ENCODE data around the gene ALAS2.
"Not testable (repeated sequence)": the region's sequence is repeated elsewhere in the genome, so short reads cannot be mapped to it uniquely, and the experiment has no call there.

The ALAS2 gene, protein sequence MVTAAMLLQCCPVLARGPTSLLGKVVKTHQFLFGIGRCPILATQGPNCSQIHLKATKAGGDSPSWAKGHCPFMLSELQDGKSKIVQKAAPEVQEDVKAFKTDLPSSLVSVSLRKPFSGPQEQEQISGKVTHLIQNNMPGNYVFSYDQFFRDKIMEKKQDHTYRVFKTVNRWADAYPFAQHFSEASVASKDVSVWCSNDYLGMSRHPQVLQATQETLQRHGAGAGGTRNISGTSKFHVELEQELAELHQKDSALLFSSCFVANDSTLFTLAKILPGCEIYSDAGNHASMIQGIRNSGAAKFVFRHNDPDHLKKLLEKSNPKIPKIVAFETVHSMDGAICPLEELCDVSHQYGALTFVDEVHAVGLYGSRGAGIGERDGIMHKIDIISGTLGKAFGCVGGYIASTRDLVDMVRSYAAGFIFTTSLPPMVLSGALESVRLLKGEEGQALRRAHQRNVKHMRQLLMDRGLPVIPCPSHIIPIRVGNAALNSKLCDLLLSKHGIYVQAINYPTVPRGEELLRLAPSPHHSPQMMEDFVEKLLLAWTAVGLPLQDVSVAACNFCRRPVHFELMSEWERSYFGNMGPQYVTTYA

DNA sequence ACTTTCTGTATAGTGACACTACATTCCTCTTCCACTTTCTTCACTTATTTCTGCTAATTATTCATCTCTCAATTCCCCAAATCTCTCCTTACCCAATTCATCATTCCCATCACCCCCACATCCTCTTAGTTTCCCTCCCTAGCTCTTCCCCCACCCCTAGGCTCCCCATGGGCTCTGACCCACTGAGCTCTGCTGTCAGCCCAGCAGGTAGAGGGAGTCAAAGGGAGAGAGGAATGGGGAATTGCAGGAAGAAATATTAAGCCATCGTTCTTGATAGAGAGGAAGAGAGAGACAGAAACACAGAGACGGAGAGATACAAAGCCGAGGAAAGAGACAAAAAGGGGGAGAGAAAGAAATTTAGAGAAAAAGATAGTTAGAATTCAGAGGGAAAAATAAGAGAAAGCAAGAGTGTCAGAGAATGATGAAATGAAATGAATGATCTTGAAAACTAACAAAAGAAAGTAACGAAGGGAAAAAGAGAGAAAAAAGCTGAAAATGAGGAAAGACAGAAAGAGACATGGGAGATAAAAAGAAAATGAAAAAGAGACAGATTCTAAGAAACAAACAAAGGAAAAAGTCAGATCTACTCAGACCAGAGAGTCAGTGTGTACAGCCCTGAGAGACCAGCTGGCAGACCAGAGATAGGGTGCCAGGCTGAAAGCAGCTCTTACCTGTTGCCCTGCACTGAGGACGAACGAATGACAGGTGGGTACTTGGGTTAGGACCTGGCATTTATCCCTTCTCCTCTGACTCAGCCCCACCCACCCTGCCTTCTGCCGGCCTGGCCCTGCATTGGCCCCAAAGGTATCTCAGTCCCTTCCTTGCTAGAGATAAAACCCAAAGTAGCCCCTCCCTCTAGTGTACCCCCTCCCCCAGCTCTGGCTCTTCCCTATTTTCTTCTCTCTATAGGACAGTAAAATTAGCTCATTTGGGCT lies at the start of gene ALAS2:
ALAS2 (minus strand) TSS at position 707 of the 935 bp plus-strand sequence. CDS start 4,977 bp downstream, outside the sequence.
- DNase-seq (ENCODE audit: low spot score) = no peak

DNA sequence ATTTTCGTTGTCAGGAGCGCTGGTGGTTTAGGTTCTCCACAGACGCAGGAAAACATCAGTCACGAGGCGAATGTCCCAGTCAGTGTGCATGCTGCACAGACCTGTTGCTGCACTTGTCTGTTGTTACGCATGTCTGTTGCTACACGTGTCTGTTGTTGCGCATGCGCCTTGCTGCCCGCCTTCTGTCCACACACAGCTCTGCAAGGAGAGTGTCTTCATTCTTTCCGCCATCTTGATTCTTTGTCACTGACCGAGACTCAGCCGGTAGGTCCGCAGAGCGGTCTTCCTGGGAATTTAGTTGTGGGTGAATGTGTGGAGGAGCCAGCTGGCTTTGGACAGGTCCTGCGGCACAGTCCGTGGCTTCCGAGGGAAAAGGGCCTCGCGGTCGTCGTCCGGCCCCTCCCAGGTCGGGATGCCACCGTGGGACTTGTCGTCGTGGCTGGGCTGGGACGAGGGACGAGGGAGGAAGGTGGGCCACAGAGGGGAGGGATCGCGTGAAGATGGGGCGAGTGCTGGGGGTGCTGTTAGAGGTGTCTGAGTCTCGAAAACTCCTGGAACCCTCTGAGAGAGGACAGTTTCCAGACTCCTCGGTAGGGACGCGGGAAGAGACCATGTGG lies 44.2 kb upstream of the ALAS2 start, which contains the start of gene PAGE2B:
PAGE2B (plus strand) TSS at position 180 of the 617 bp plus-strand sequence. CDS start 1,012 bp downstream, outside the sequence.
- DNase-seq (ENCODE audit: low spot score) = no peak

DNA sequence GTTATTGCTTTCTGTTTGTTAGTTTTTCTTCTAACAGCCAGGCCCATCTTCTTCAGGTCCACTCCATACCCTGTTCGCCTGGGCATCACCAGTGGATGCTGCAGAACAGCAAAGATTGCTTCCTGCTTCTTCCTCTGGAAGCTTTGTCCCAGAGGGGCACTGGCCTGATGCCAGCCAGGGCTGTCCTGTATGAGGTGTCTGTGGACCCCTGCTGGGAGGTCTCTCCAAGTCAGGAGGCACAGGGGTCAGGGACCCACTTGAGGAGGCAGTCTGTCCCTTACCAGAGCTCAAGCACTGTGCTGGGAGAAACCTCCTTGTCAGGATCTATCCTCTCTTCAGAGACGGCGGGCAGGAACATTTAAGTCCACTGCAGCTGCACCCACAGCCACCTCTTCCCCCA lies 41.5 kb upstream of the ALAS2 start:
- no peak for DNase-seq (ENCODE audit: low spot score)

DNA sequence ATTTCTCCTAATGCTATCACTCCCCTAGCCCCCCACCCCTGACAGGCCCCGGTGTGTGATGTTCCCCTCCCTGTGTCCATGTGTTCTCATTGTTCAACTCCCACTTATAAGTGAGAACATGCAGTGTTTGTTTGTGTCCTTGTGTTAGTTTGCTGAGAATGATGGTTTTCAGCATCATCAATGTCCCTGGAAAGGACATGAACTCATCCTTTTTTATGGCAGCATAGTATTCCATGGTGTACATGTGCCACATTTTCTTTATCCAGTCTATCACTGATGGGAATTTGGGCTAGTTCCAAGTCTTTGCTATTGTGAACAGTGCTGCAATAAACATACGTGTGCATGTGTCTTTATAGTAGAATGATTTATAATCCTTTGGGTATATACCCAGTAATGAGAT lies 36.4 kb upstream of the ALAS2 start:
- not testable (repeated sequence) for DNase-seq (ENCODE audit: low spot score)

DNA sequence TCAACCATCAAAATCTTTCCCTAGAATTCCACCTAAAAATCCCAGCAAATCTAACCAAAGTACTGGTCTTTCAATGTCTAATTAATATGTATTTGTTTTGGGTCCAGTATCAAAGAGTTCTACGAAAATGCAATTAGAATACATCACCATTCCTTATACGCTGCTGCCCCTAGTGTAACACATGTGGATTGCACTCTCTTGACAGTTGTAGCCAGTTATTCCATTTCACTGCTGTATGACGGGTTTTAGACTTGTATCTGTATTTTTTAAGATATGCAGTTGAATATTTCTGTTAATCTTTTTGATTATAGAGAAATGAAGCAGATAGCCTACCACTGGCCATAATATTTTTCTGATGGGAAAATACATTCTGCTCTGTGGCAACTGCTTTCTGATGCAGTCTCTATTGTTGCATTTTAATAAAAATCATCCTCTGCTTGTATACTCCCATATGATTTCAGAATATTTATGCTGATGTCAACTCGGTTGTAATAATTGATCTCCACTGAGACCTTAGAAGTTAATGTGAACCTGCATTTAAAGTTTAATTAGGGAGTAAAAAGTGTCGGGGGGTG lies 27.0 kb upstream of the ALAS2 start:
- DNase-seq (ENCODE audit: low spot score) = peak; percentile 57

DNA sequence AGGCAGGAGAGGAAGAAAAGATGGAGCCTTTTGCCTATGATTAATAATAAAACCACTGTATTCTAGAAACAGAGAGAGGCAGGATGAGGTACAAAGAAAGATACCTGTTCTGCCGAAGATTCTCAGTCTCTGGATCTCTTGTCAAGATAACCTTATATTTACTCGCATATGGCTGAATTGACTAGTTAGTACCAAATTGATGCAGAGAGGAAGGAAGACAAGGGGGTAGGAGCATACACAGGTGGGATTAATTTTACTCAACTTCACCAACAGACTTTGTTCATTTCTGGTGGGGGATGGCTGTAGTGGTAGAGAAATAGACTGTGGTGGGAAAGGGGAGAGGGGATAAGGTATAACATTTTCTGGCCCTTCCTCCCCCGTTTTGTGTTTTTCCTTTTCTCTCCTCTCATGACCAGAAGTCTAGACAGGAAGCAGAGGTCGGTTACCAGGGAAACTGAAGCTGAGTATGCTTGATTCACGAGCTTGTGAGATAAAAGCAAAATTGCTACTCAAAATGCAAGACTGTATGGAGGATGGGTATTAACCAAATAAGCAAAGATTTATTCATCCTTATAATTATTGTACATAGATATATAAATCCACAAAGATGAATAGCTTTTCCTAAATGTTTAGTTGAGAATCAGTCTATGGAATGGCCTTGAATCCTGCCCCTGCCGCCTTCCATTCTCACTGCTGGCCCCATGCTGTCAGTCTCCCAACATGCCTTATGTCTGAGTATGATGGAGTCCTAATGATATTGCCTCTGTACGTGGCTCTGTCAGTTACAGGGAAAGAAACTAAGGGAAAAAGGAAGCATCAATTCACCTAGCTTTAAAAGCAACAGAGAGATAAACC lies 26.3 kb upstream of the ALAS2 start:
- peak; percentile 67 for DNase-seq (ENCODE audit: low spot score)

DNA sequence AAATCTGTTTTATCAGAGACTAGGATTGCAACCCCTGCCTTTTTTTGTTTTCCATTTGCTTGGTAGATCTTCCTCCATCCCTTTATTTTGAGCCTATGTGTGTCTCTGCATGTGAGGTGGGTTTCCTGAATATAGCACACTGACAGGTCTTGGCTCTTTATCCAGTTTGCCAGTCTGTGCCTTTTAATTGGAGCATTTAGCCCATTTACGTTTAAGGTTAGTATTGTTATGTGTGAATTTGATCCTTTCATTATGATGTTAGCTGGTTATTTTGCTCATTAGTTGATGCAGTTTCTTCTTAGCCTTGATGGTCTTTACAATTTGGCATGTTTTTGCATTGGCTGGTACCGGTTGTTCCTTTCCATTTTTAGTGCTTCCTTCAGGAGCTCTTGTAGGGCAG lies 19.8 kb upstream of the ALAS2 start:
- DNase-seq (ENCODE audit: low spot score) = not testable (repeated sequence)

DNA sequence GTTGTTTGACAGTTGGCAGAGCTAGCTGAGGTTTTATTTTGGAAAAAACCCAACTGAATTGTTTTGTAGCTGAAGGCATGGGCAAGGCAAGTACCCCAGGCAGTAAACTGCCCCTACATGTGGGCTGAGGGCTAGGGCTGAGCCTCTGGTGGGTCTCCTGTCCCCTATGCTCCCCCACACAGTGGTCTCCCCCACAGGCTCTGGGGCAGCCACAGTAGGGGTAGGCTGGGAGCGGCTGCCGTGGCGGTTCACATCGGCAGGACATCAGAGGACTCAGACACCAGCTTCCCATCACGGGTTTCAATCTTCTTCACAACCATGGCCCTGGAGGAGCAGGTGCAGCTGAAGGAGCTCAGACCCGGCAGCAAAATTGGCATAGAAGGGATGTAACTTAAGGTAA lies 10.7 kb upstream of the ALAS2 start:
- no peak for DNase-seq (ENCODE audit: low spot score)

DNA sequence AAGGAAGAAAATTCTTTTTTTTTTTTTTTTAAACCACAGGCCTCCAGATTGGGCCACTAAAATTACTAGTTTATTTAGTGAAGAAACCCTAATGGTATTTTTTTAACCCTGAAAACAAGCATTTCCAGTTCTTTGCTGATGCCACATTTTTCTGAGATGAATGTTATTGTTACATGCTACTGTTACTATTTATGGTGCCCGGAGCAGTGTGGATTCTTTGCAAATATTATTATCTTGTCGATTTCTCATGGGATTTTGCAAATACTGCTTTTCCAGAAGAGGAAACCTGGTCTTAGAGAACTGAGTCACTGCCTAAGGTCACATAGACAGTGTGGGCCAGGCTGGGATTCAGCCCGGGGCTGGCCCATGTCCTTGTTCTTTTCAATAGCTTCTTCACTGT lies 8.7 kb upstream of the ALAS2 start:
- DNase-seq (ENCODE audit: low spot score) = no peak

DNA sequence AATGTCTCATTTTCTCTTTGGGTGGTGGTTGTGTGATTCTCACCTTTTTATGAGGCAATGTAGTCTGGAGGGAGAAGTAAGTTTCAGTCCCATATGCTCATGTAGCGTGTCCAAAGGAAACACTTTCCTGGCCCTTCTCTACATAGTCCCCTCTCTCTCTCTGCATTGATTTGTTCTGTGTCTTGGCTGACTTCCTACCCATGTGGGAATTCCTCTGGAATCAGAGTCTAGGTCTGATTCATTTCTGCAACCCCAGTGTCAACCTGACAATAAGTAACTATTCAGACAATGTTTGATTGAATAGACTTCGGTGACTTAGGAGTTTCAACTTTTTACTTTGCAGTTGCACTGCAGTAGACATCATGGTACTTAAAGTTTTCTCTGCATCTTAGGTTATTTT lies 2.7 kb upstream of the ALAS2 start:
- no peak for DNase-seq (ENCODE audit: low spot score)

DNA sequence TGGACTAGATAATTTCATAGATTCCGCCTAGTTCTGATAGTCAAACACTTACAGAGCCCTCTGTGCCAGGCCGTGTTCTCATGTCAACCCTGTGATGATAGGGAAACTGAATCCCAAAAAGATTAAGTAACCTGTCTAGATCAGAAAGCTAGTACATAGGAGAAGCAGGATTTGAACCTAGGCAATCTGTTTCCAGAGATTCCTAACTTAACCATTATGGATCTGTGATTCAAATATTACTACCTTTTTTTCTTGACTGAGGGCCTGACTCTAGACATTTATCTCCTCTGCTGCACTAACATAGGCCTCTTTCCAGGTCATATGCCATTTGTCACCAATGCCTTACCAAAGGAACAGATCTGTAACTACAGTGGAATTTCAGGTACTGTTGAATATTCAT lies 1.5 kb downstream of the ALAS2 start:
- DNase-seq (ENCODE audit: low spot score) = no peak

DNA sequence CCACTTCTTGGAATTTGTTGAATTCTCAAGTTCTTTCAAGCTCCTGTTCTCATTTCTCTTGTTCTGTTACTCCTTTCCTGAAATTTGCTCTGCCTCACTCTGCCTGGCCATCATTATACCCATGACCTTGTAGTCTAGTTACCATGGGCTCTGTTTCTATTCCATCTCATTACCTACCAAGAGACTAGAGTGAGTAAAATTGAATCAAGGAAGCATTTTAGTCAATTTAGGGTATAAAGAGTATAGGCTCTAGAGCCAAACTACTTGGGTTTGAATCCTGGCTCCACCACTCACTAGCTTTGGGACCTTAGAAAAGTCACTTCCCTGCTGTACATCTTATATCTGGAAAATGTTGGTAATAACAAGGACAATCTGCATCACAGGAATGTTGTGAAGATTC lies 2.2 kb downstream of the ALAS2 start:
- DNase-seq (ENCODE audit: low spot score) = no peak

DNA sequence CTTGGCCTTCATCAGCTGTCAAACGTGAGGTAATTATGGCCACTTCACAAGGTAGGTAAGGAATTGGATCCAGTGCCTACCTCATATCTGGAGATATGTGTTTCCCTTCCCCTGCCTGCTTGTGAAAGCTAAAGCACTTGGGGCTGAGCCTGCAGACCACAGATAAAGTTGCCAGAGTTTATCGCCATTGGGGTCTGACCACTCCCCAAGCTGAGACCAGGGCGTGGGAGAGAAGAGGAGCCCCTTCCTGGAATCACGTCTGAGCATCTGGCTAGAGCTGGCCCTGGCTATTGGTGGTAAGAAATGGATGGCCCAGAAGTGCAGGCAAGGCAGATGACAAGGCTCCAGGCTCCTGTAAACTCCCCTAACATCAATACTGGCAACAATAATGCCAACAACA lies 2.7 kb downstream of the ALAS2 start:
- DNase-seq (ENCODE audit: low spot score) = no peak

DNA sequence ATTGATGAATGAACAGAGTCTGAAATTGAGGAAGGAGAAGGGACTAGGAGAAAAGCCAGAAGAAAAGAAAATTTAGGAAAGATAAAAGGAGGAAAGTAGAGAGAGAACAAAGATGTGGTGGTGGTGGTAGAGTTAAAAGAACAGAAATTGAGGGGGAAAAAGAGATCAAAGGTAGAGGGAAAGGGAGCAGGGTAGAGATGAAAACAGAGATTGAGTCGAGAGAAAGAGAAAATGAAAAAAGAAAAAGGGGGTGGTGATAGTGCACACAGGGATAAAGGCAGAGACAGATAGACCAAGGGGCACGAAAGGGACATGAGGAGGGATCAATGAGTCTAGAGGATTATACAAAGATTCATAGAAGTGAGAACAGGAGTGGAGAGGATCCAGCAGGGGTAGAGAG lies 3.9 kb downstream of the ALAS2 start:
- no peak for DNase-seq (ENCODE audit: low spot score)

DNA sequence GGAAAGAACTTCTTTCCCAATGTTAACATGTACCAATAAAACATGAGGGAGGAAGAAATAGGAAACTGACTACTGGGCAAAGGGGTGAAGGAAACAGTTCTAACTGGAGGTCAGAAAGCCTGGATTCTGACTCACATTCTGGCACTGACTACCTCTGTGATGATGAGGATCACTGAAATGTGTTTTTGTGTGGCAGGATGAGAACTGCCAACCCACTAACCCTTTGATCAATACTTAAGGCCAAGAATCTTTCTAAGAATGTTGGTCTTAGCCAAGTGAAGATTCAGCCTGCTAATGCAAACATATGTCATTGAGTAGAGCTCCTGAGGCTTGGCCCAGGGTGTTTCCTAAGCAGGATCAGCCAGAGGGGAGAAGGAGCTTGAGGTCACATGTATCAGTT lies 4.6 kb downstream of the ALAS2 start:
- DNase-seq (ENCODE audit: low spot score) = no peak

DNA sequence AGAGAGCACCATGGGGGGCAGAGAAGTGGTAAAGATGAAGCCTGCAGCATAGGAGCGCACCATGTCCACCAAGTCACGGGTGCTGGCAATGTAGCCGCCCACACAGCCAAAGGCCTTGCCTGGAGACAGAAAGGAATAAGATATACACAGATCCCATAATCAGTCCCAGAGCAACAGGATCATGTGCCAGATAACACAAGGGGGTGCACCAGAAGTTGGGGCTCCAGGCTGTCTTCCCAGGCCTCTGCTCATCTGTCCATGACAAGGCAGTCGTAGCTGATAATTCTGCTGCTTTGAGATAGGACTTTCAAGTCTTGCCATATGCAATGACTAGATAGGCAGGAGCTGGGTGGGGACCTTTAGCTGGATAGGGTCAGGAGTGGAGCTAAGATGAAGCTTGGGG lies 15.9 kb downstream of the ALAS2 start:
- no peak for DNase-seq (ENCODE audit: low spot score)

DNA sequence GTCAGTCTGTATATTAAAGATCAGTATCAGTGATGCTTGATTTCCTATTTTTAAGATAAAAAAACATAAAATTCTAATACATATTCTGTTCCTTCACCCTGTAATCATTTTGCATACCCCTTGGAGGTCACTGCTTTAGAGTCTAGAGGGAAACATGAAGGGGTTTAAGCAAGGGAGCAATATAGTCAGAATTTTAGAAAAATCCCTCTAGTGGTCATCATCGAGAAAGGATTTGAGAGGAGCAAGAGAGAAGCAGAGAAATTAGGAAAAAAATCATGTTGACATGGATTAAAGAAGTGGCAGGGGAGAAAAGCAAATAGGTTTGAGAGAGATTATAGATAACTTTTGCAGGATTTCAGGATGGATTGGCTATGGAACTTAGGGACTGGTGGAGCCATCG lies 19.5 kb downstream of the ALAS2 start:
- DNase-seq (ENCODE audit: low spot score) = no peak

DNA sequence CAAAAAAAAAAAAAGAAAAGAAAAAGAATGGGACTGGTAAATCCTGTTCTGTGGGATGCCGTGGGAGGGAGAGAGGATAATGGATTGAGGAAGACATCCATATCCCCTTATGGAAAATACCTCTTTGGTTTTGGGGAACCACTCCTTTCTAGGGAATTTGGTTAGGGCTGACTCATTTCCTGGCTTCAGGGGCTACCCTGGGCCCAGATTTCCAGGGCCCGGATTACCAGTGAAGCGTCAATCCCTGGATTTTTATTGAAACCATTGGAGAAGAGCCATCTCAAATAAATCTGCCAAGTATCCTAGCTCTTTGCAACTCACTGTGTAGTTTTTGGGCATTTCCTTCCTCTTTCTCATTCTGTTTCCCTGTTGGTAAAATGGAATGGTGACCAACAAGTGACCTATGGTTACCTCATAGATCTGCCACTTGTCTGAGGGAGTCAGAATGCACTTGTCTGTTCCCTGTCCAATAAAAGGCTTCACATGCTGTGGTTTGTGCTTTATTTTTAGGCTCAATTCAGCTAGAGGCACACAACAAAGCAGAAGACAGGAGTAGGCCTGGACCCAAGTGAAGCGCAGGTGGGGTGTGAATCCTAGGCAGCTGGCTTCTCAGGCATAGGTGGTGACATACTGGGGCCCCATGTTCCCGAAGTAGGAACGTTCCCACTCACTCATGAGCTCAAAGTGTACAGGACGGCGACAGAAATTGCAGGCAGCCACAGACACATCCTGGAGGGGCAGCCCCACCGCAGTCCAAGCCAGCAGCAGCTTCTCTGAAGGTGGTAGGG lies 22.0 kb downstream of the ALAS2 start:
- DNase-seq (ENCODE audit: low spot score) = no peak

DNA sequence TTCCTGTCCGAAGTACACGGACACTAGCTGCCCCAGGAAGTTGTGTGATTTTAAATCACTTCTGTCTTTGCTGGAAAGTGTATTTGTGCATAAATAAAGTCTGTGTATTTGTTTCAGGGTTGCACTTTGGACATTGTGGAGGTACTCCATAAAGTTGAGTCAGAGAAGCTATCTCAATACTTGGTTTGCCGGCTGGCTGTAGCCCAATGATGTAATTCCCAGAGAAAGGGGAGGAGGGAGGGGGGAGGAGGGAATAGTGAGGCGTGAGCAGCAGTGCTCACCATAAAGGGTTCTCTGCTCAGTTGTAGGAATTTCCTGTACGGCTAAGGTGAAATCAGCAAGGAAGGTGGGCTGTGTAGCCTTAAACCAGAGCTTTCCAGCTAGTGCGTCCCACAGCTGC lies 23.1 kb downstream of the ALAS2 start:
- no peak for DNase-seq (ENCODE audit: low spot score)
